ENCODE results near the gene ARHGAP24. TPM values are rescaled to one million over a fixed set of nuclear protein-coding genes. Genes with fewer than 3 reads are reported as not detected.

ARHGAP24 gene
- polyA plus RNA-seq, 1 of the 3 experiments (the other 2 are of a cell fraction) = 1.4 TPM

- no peak overlapping the region; the same call in 1 of the 2 replicates for H3K4me2 ChIP-seq
- H3K9me3 ChIP-seq = no peaks in the 10 kb centered on the region
- H3K4me3 ChIP-seq (ENCODE audit: low read depth in 2 of 2, low read length in 1 of 2) = no peak overlapping the region
- H3K79me2 ChIP-seq (ENCODE audit: insufficient read depth) = no peaks in the 10 kb centered on the region
- no peaks in the 10 kb centered on the region for H3K9me2 ChIP-seq
- H3F3A ChIP-seq (replicated peaks; ENCODE audit: insufficient read depth) = no peaks in the 10 kb centered on the region
- ChIA-PET POLR2A (no interaction called here), CTCF (interaction anchor here (3.2 kb wide), 1 partner anchor 167 kb away, joined by 19 read pairs; no protein-coding TSS in a partner anchor)
- no peaks in the 10 kb centered on the region for H3K27me3 ChIP-seq (ENCODE audit: insufficient read depth)
- DNase-seq = no peak
- WGBS (ENCODE audit: low lambda C conversion rate) = 66% methylated on average over 1 of the region's 1 CpG
- no peak overlapping the region for H3K9ac ChIP-seq
- peaks cover 0 to 2% of the 10 kb centered on the region in 2 experiments; a peak in 2 of 4 replicates for H3K4me1 ChIP-seq (ENCODE audit: control insufficient read depth in 1 of 2, insufficient read depth in 2 of 2, low read depth in 1 of 2, low read length in 1 of 2)
- TF ChIP-seq CTCF (IDR thresholded peaks at IDR 0.05) (no peak), SIN3A (IDR thresholded peaks at IDR 0.05; ENCODE audit: borderline replicate concordance, low read depth, low read length) (no peak), USF2 (IDR thresholded peaks at IDR 0.05; ENCODE audit: borderline replicate concordance, low read depth, low read length) (no peak), SMC3 (IDR thresholded peaks at IDR 0.05; ENCODE audit: low read depth, low read length) (no peak), FOXM1 (IDR thresholded peaks at IDR 0.05; ENCODE audit: low read depth) (no peak), RFX5 (IDR thresholded peaks at IDR 0.05; ENCODE audit: low read length) (no peak), RCOR1 (IDR thresholded peaks at IDR 0.05; ENCODE audit: low read length) (no peak), YY1 (IDR thresholded peaks at IDR 0.05; ENCODE audit: low read depth) (no peak), FOSL2 (IDR thresholded peaks at IDR 0.05; ENCODE audit: borderline replicate concordance, low read depth) (no peak), CHD2 (IDR thresholded peaks at IDR 0.05; ENCODE audit: low read length, partially characterized antibody) (no peak), MXI1 (IDR thresholded peaks at IDR 0.05; ENCODE audit: low read depth, low read length) (no peak), JUND (IDR thresholded peaks at IDR 0.05) (no peak), EP300 (IDR thresholded peaks at IDR 0.05; ENCODE audit: borderline replicate concordance in 1 of 2, low read depth in 1 of 2, low read length in 1 of 2) (no peak), POLR2AphosphoS5 (IDR thresholded peaks at IDR 0.05; ENCODE audit: low read depth, low read length) (no peak)
- TF ChIP-seq, protein P1, sequence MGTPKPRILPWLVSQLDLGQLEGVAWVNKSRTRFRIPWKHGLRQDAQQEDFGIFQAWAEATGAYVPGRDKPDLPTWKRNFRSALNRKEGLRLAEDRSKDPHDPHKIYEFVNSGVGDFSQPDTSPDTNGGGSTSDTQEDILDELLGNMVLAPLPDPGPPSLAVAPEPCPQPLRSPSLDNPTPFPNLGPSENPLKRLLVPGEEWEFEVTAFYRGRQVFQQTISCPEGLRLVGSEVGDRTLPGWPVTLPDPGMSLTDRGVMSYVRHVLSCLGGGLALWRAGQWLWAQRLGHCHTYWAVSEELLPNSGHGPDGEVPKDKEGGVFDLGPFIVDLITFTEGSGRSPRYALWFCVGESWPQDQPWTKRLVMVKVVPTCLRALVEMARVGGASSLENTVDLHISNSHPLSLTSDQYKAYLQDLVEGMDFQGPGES (IDR thresholded peaks at IDR 0.05; ENCODE audit: low read depth, low read length) = no peak
- H3K36me3 ChIP-seq (replicated peaks in 1 of 2; ENCODE audit: control insufficient read depth in 1 of 2, insufficient read depth in 2 of 2, low read length in 1 of 2) = no peaks in the 10 kb centered on the region
- H4K20me1 ChIP-seq (ENCODE audit: insufficient read depth) = no peaks in the 10 kb centered on the region
- H2AFZ ChIP-seq (ENCODE audit: low read depth) = no peak overlapping the region
- H3K27ac ChIP-seq (ENCODE audit: low read depth in 2 of 2, low read length in 1 of 2) = peak overlapping the region in 1 of 2 experiments; percentile 13; a peak in 1 of 4 replicates
Observed at GRCh38 chr4:85963231-85963630, 488.3 kb downstream of the ARHGAP24 start.

Measured in SK-N-SH (cell line).